Spleen (tissue), 11 donors: Measurements from ENCODE around the gene WDR77. TPM values are rescaled to one million over a fixed set of nuclear protein-coding genes. Genes with fewer than 3 reads are reported as not detected.

Experiments
- DNase-seq: peaks from one replicate; pipeline ENCODE4 v3.0.0-alpha.2; 2020
- H3K27ac ChIP-seq, 8 donors: fragments of 200-600 bp; sonication (generic) in 7 of 8; 1 replicate in 4 of 8; 2 replicates in 4 of 8; pipeline versions ENCODE4 v1.5.0 to v1.8.0; 2016 to 2021; ENCODE audit warnings: inconsistent platforms in 4 of 8, mild to moderate bottlenecking in 4 of 8, moderate library complexity in 1 of 8
- H3K27me3 ChIP-seq, 7 donors: fragments of 200-600 bp; sonication (generic) in 6 of 7; replicated peaks in 1 of 7; 1 replicate in 4 of 7; 2 replicates in 3 of 7; pipeline versions ENCODE4 v1.5.0 to v1.8.0; 2016 to 2021; ENCODE audit warnings: inconsistent platforms in 3 of 7, mild to moderate bottlenecking in 1 of 7
- H3K36me3 ChIP-seq, 6 donors: fragments of 200-600 bp; sonication (generic) in 5 of 6; 1 replicate in 4 of 6; 2 replicates in 2 of 6; pipeline versions ENCODE4 v1.5.0 to v1.8.0; 2016 to 2021; ENCODE audit warnings: inconsistent platforms in 2 of 6
- H3K4me1 ChIP-seq, 6 donors: fragments of 200-600 bp; sonication (generic) in 5 of 6; 1 replicate in 3 of 6; 2 replicates in 3 of 6; pipeline versions ENCODE4 v1.5.0 to v1.8.0; 2016 to 2021; ENCODE audit warnings: inconsistent platforms in 3 of 6
- H3K4me3 ChIP-seq, 8 donors: fragments of 200-600 bp; sonication (generic) in 7 of 8; 1 replicate in 4 of 8; 2 replicates in 4 of 8; pipeline versions ENCODE4 v1.5.0 to v1.8.0; 2016 to 2021; ENCODE audit warnings: inconsistent platforms in 4 of 8, mild to moderate bottlenecking in 4 of 8, moderate library complexity in 2 of 8
- H3K9me3 ChIP-seq, 8 donors: fragments of 200-600 bp; sonication (generic) in 7 of 8; 1 replicate in 4 of 8; 2 replicates in 4 of 8; pipeline versions ENCODE4 v1.5.0 to v1.8.0; 2016 to 2021; ENCODE audit warnings: inconsistent platforms in 4 of 8
- POLR2A ChIP-seq, 3 donors: fragments of 450-650 bp; IDR thresholded peaks; one replicate each; pipeline ENCODE4 v1.5.1; 2017; ENCODE audit warnings: antibody characterized with exemption in 3 of 3, mild to moderate bottlenecking in 1 of 3
- POLR2AphosphoS5 ChIP-seq, 3 donors: sonication (generic); formaldehyde crosslinking; IDR thresholded peaks; one replicate each; pipeline ENCODE4 v1.5.1; 2017; ENCODE audit warnings: antibody characterized with exemption in 3 of 3
- WGBS, 5 donors: extraction: QIAGEN DNeasy Blood & Tissue Kit in 3 of 5; methylation state at CpG; one replicate each; pipeline versions ENCODE4 v1.1.5 to v1.1.7; 2013 to 2018; 5-methylcytosine and 5-hydroxymethylcytosine counted together
- intact Hi-C: fragments of 100-400 bp; cut with DNase I; formaldehyde crosslinking; loops from one replicate; pipeline ENCODE4 v1.15.0; 2023; ENCODE audit warnings: low total_unique reads
- polyA plus RNA-seq, 3 donors: library from polyadenylated mRNA; stranded (reverse); fragments of 200-250 nt; gene quantifications; one replicate each; pipeline ENCODE4 v1.2.1, GENCODE V29; 2013
- total RNA-seq, 7 donors: library from RNA; depleted of rRNA in 3 of 7; stranded (reverse); fragments of >200 nt in 3 of 7; fragmentation: NEBNext Ultra II Directional in 4 of 7; extraction: Animal tissue kit (Norgen Biotek cat#: 25700) in 4 of 7; gene quantifications; one replicate each; pipeline versions ENCODE4 v1.1.0 to v1.2.1, GENCODE V29; 2016 to 2021
- TF ChIP-seq, protein P1 (sequence below), 11 experiments: fragments of 200-600 bp in 7 of 11; fragments of 450-650 bp in 4 of 11; sonication (generic) in 4 of 11; IDR thresholded peaks in 8 of 11; conservative IDR thresholded peaks in 3 of 11; 1 replicate in 7 of 11; 2 replicates in 4 of 11; pipeline versions ENCODE4 v1.4.0 to v1.8.0; 2016 to 2021; ENCODE audit warnings: antibody characterized with exemption in 11 of 11, inconsistent platforms in 4 of 11, mild to moderate bottlenecking in 1 of 11
- donor health status: healthy with polysubstance abuse.
- donor health status: DM: no; HTN: no; CAD: no; lungs with moderate emphysema.
- donor health status: DM: no; HTN: no; CAD: no.
- donor health status: Bipolar disorder and iron deficiency.
- donor health status: healthy.
- donor health status: DM: no; HTN: no; CAD: no.
- donor health status: DM: yes; HTN: yes; CAD: no.

Gene WDR77
- total and polyA plus RNA-seq, 10 donors, result 24.8 to 36.6 (median 33.1) TPM

DNA sequence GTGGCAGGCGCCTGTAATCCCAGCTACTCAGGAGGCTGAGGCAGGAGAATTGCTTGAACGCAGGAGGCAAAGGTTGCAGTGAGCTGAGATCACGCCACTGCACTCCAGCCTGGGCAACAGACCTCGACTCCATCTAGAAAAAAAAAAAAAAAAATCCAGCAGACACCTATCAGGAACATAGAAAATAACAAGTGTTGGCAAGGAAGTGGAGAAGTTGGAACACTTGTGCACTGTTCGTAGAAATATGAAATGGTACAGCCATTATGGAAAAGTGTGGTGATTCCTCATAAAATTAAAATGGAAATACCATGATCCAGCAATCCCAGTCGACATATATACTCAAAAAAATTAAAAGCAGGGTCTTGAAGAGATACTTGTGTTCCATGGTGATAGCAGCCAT lies 12.7 kb upstream of the WDR77 start:
- no peak overlapping the region for H3K27ac ChIP-seq
- H3K27me3 ChIP-seq, result no peaks in the 10 kb centered on the region
- no peak overlapping the region for H3K4me3 ChIP-seq
- WGBS, 5 donors, result 92 to 99% (median 98%) methylated on average over 6 of the region's 6 CpGs
- H3K36me3 ChIP-seq, result peaks cover 0 to 86% (median 62%) of the 10 kb centered on the region in 6 donors
- H3K9me3 ChIP-seq, result no peaks in the 10 kb centered on the region
- DNase-seq, result no peak
- no peaks in the 10 kb centered on the region for H3K4me1 ChIP-seq
- TF ChIP-seq, protein P1, sequence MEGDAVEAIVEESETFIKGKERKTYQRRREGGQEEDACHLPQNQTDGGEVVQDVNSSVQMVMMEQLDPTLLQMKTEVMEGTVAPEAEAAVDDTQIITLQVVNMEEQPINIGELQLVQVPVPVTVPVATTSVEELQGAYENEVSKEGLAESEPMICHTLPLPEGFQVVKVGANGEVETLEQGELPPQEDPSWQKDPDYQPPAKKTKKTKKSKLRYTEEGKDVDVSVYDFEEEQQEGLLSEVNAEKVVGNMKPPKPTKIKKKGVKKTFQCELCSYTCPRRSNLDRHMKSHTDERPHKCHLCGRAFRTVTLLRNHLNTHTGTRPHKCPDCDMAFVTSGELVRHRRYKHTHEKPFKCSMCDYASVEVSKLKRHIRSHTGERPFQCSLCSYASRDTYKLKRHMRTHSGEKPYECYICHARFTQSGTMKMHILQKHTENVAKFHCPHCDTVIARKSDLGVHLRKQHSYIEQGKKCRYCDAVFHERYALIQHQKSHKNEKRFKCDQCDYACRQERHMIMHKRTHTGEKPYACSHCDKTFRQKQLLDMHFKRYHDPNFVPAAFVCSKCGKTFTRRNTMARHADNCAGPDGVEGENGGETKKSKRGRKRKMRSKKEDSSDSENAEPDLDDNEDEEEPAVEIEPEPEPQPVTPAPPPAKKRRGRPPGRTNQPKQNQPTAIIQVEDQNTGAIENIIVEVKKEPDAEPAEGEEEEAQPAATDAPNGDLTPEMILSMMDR (IDR thresholded peaks at IDR 0.05 in 8 of 11, conservative IDR thresholded peaks at IDR 0.05 in 3 of 11), result no peak
- no peak for TF ChIP-seq POLR2A (IDR thresholded peaks at IDR 0.05)
- TF ChIP-seq POLR2AphosphoS5 (IDR thresholded peaks at IDR 0.05), result no peak
- intact Hi-C loops, result no loop called here

DNA sequence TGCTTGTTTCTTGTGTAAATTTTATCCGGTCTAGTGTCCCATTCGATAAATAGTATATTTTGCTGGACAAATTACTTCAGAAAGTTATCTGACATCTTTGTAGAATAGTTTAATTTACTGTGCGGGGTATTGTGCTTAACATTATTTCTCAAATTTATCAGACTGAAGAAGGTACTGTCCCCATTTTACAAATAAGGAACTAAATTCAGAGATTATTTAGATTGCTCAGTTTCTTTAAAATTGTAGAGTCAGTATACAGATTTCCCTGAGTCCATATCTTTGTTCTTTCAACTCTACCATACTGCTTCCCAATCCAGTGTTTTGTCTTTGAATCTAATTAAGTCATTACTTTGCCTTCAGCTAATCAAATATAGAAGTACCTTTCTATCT lies 6.6 kb upstream of the WDR77 start:
- Histone ChIP-seq H3K4me3 (no peak overlapping the region), H3K27ac (no peak overlapping the region), H3K27me3 (no peaks in the 10 kb centered on the region), H3K36me3 (peaks cover 0 to 95% (median 64%) of the 10 kb centered on the region in 6 donors), H3K9me3 (no peaks in the 10 kb centered on the region), H3K4me1 (peaks cover 20 to 56% (median 47%) of the 10 kb centered on the region in 6 donors)
- intact Hi-C loops, result no loop called here
- TF ChIP-seq POLR2AphosphoS5 (IDR thresholded peaks at IDR 0.05) (no peak), POLR2A (IDR thresholded peaks at IDR 0.05) (no peak)
- TF ChIP-seq, protein P1 (IDR thresholded peaks at IDR 0.05 in 8 of 11, conservative IDR thresholded peaks at IDR 0.05 in 3 of 11), result no peak
- 83 to 93% (median 90%) methylated on average over 3 of the region's 3 CpGs for WGBS, 5 donors
- no peak for DNase-seq

DNA sequence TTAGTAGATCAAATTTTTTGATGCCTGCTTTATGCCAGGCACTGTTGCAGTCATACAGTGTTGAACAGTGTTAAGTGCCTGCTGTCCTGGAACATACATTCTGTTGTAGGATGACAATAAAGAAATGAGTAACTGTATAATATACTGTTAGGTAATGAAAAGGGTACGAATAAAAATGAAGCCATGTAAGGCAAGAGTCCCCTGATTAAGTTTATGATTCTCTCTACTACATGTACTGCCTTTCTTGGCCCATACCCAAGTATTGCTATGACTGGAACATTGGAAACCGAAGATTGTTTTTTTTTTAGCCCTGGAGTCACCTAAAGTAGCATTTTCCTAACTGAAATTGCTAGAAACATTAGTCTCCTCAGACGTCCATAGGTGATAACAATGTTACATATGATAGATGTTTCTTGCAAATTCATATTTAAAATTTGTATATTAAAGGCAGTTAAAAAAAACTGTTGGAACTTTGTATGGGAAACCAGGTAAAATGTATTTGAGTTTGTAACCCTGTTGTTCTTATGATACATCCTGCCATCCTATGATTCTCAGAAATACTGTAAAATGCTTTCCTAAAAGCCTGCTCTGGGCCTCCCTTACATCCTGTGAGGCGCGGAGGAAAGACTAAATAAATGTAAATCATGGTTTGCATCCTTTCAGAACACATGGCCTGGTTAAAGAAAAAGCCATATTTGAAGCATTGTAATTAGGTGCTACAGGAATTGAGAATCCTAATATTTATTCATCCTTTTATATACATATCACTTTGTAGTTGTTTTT lies 6.0 kb upstream of the WDR77 start:
- no peaks in the 10 kb centered on the region for H3K9me3 ChIP-seq
- TF ChIP-seq POLR2A (IDR thresholded peaks at IDR 0.05), result no peak
- TF ChIP-seq, protein P1 (IDR thresholded peaks at IDR 0.05 in 8 of 11, conservative IDR thresholded peaks at IDR 0.05 in 3 of 11), result no peak
- no peak for TF ChIP-seq POLR2AphosphoS5 (IDR thresholded peaks at IDR 0.05)
- no peaks in the 10 kb centered on the region for H3K27me3 ChIP-seq
- H3K4me1 ChIP-seq, result peaks cover 26 to 62% (median 53%) of the 10 kb centered on the region in 6 donors
- no peak overlapping the region for H3K27ac ChIP-seq
- DNase-seq, result no peak
- no peak overlapping the region for H3K4me3 ChIP-seq
- 59 to 71% (median 67%) methylated on average over 5 of the region's 5 CpGs for WGBS, 5 donors
- intact Hi-C loops, result no loop called here
- peaks cover 0 to 90% (median 59%) of the 10 kb centered on the region in 6 donors for H3K36me3 ChIP-seq

DNA sequence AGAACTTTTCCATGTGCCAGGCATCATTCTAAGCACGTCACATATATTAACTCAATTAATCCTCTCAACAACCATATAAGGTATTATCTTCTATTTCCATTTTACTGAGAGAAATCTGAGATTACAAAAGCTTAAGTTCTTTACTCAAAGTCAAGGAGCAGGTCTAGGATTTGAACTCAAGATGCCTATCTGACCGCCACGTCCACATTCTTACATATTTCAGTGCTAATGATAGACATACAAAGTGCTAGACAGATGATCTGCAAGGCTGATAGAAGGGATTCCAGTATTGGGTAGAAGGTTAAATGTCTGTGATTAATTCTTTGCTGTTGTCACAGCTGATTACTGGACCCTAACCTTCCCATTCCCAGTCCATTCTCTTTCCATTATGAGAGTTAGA lies 4.7 kb upstream of the WDR77 start:
- 89 to 94% (median 92%) methylated on average over 3 of the region's 3 CpGs for WGBS, 5 donors
- TF ChIP-seq POLR2A (IDR thresholded peaks at IDR 0.05), result no peak
- TF ChIP-seq POLR2AphosphoS5 (IDR thresholded peaks at IDR 0.05), result no peak
- TF ChIP-seq, protein P1 (IDR thresholded peaks at IDR 0.05 in 8 of 11, conservative IDR thresholded peaks at IDR 0.05 in 3 of 11), result no peak
- H3K36me3 ChIP-seq, result peaks cover 0 to 76% (median 46%) of the 10 kb centered on the region in 6 donors
- no peaks in the 10 kb centered on the region for H3K27me3 ChIP-seq
- no peak for DNase-seq
- H3K27ac ChIP-seq, result no peak overlapping the region
- H3K9me3 ChIP-seq, result no peaks in the 10 kb centered on the region
- no peak overlapping the region for H3K4me3 ChIP-seq
- peaks cover 27 to 68% (median 56%) of the 10 kb centered on the region in 6 donors for H3K4me1 ChIP-seq
- intact Hi-C loops, result no loop called here
